ENCODE measurements around the gene MED23. TPM values are rescaled to one million over a fixed set of nuclear protein-coding genes. Genes with fewer than 3 reads are reported as not detected.

The MED23 gene
- total and polyA plus RNA-seq, 9 of the 15 experiments (the other 6 are each of a cell fraction or from before 2014, with no cell fraction given), result 13.7 to 61.2 (median 27.2) TPM

GRCh38 chr6:131547488-131547887 lies 80.6 kb downstream of the MED23 start:
- H3K9me3 ChIP-seq (replicated peaks; ENCODE audit: control insufficient read depth, insufficient read depth, low read depth, low read length), result no peaks in the 10 kb centered on the region
- TF ChIP-seq CTBP1 (IDR thresholded peaks at IDR 0.05; ENCODE audit: borderline replicate concordance) (no peak), STAT5A (IDR thresholded peaks at IDR 0.05; ENCODE audit: borderline replicate concordance, low read length) (no peak), CTCF (IDR thresholded peaks at IDR 0.05 in 2 of 3, conservative IDR thresholded peaks at IDR 0.05 in 1 of 3; ENCODE audit: insufficient read depth in 2 of 3, low read depth in 1 of 3, low read length in 3 of 3) (no peak), FOXK1 (CRISPR knock-in tag; IDR thresholded peaks at IDR 0.05; ENCODE audit: borderline replicate concordance) (no peak), ZNF133 (CRISPR knock-in tag; IDR thresholded peaks at IDR 0.05) (no peak), TBP (optimal IDR thresholded peaks at IDR 0.05; ENCODE audit: low read depth, low read length) (no peak), KLF13 (tag; IDR thresholded peaks at IDR 0.05; ENCODE audit: borderline replicate concordance, low read depth) (no peak), NR1H2 (CRISPR knock-in tag; IDR thresholded peaks at IDR 0.05) (no peak), NFE2 (IDR thresholded peaks at IDR 0.05; ENCODE audit: low read depth) (no peak), CHD1 (IDR thresholded peaks at IDR 0.05; ENCODE audit: low read length) (no peak), KDM2B (CRISPR knock-in tag; IDR thresholded peaks at IDR 0.05) (no peak), THAP7 (CRISPR knock-in tag; IDR thresholded peaks at IDR 0.05) (no peak), HEY1 (CRISPR knock-in tag; IDR thresholded peaks at IDR 0.05; ENCODE audit: borderline replicate concordance) (no peak), ATF1 (CRISPR knock-in tag; IDR thresholded peaks at IDR 0.05) (no peak), ATF1 (tag; IDR thresholded peaks at IDR 0.05) (no peak)
- no peaks in the 10 kb centered on the region for H3K79me2 ChIP-seq (ENCODE audit: control insufficient read depth, insufficient read depth, low read length)
- no peak overlapping the region for H3K4me2 ChIP-seq (ENCODE audit: insufficient read depth, low read length)
- no peak overlapping the region for H3K27ac ChIP-seq (ENCODE audit: extremely low read depth, low read depth, low read length)
- WGBS (ENCODE audit: insufficient coverage, low coverage, missing lambda C conversion rate), result 2% methylated on average over 6 of the region's 6 CpGs
- H3K36me3 ChIP-seq (ENCODE audit: control insufficient read depth, insufficient read depth, low read length), result no peaks in the 10 kb centered on the region
- BruUV-seq (replicated peaks), result no TSS peak
- ChIA-PET CTCF (ENCODE audit: low intra/inter-chr PET ratio) (no interaction called here), POLR2A (no interaction called here)
- no peak overlapping the region for H3K4me3 ChIP-seq
- DNase-seq (ENCODE audit: extremely low read depth in 1 of 4, low spot score in 3 of 4) (no peak), ATAC-seq (no peak), FAIRE-seq (no peak)
- H3K4me1 ChIP-seq (replicated peaks in 1 of 2; ENCODE audit: control insufficient read depth in 2 of 2, insufficient read depth in 2 of 2, low read length in 2 of 2), result no peaks in the 10 kb centered on the region
- in situ Hi-C loops (cut with MboI) (loop anchor here (25.0 kb wide), 1 partner anchor 660 kb away; no protein-coding TSS in a partner anchor), intact Hi-C loops (cut with micrococcal nuclease) (no loop called here)
- H3K9me1 ChIP-seq (ENCODE audit: control insufficient read depth, insufficient read depth, low read length), result no peaks in the 10 kb centered on the region
- peaks cover 0 to 21% of the 10 kb centered on the region in 2 experiments; a peak in 3 of 5 replicates for H3K27me3 ChIP-seq (ENCODE audit: control insufficient read depth in 2 of 2, insufficient read depth in 2 of 2, low read length in 2 of 2)
- no peaks in the 10 kb centered on the region for H4K20me1 ChIP-seq (replicated peaks; ENCODE audit: control insufficient read depth, insufficient read depth, low read length)
- no peak overlapping the region for H2AFZ ChIP-seq (ENCODE audit: low read depth, low read length)
- H3K9ac ChIP-seq (ENCODE audit: insufficient read depth in 1 of 2, low read depth in 2 of 2, low read length in 2 of 2), result no peak overlapping the region
